ENCODE measurements around the gene LGR6.

Gene LGR6

DNA sequence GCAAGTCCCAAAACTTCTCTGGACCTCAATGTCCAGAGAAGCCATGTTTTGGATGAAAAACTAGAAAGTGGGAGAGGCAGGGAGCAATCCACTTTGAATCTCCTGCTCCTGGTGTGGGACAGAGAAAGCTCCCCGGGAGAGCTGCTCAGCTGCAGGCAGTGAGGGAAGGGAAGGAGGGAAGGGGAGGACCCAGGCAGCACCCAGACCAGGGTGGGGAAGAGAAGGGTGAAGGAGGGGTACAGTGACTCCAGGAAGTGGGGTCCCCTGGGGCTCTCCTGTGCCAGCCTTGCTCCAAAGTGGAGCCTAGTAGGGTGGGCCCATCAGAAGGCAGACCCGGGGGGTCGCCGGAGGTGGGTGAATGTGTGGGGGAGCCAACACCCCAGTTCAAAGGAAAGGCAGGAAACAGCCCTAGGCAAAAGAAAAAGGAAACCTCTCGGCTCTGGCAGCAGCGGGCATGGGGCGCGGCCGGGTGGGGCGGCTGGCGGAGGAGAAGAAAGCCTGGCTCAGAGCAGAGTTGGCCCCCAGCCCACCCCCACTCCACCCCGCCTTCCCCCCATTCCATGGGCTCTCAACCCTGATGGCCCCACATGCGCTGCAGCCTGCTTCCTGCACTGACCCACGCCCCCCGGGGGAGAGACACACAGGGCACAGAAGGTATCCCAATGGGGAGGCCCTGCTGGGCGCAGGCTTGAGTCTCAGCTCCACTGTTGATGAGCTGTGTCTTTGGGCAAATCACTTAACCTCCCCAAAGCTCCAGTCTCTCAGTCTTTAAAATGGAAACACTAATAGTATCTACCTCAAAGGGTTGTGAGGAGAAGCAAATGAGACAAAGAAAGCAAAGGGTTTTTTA, 5.7 kb downstream of the LGR6 start:
- DNase-seq, result no peak

DNA sequence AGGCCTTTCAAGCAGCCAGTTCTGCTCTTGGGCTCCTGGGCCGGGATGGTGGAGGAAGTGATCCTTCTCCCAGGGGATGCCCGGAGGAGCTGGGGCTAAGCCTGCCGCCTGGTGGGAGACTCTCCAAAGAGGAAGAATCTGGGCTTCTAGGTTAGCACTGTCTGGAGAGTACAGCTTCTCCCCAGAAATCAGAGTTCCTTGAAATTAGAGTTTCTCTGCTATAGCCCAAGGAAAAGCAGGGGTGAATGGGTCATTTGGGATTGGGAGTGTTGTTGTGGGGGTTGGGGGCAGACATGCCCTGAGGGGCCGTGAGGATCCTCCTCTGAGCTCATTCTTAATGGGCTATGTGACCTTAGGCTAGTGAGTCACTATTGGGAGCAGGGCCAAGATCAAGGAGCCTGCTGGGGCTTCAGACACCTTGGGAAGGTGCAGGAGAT, 6.5 kb downstream of the LGR6 start:
- DNase-seq, result no peak

DNA sequence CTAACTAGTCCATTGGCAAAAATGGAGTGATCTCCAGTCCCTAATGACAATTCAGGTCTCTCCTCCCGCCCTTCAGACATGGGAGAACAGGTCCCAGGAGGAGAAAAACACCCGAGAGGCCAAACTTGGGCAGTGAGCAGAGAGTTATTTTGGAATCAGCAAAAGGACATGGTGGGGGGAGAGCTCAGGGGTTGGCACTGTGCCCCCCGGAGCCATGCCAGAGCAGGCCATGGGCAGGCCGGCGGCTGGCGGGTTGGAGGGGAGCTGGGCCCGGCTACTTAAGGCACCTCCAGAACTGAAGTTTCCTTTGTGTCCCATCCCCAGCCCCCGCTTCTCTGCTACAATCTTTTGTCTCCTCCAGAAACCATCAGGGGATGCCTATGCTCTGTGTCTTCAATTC, 7.1 kb downstream of the LGR6 start:
- no peak for DNase-seq

DNA sequence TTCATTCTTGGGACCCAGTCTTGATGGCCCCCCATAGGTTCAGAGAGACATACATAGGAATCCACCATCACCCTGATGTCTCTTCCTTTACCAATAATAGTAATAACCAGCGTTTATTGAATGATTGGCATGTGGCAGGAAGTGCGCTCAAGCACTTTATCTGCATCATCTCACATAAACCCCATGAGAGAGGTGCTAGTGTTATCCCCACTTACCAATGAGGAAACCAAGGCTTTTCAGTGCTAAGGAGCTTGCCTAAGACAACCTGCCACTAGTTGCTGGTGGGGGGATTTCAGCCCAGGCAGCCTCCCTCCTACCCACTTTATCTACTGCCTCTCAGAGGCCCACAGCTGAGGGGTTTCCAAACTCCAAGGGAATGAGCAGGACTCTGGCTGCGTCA, 7.7 kb downstream of the LGR6 start:
- no peak for DNase-seq

DNA sequence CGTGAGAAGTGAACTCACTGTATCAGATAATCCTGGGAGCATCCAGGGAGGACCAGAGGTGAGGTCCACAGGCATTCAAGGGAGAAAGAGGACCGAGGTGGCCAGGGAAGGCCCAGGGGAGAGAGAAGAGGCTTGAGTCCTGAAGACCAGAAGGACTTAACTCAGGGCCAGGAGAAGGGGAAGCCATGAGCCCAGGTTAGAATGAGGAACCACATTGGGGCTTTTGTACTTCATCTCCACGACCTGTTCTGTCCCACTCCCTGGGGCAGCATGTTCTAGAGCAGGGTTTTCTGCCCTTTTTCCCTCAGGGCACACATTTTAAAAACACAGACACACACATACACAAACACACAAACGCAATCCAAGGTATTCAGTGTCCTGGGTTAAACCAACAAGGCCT, 8.4 kb downstream of the LGR6 start:
- DNase-seq, result no peak

DNA sequence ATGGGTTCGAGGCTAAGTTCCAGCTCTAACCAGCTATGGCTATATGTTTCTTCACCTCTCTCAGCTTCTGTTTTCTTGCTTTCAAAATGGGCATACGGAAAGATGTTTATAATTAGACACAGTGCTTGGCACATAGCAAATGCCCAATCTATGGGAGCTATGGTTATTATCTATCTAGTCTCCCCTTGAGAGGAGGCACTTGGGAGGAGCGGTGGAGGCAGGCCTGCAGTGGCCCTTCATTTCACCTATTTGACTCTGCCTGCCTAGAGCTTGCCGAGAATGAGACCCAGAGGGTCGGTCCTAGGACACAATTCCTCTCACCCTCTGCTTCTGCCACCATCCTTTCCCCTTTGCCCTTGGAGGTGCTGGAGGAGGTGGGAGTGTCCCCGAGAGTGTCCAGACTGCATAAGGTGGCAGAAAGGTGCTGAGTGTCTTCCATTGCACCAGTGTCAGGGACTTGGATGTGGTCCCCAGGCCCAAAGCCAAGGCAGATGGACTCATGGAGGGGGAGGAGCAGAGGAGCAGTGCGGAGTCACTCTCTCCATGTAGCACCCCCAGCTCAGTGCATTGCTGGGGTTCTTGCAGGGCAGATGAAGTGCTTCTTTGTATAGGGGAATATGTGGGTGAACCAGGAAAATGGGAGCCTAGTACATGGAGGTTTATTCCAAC, 9.0 kb downstream of the LGR6 start:
- no peak for DNase-seq

DNA sequence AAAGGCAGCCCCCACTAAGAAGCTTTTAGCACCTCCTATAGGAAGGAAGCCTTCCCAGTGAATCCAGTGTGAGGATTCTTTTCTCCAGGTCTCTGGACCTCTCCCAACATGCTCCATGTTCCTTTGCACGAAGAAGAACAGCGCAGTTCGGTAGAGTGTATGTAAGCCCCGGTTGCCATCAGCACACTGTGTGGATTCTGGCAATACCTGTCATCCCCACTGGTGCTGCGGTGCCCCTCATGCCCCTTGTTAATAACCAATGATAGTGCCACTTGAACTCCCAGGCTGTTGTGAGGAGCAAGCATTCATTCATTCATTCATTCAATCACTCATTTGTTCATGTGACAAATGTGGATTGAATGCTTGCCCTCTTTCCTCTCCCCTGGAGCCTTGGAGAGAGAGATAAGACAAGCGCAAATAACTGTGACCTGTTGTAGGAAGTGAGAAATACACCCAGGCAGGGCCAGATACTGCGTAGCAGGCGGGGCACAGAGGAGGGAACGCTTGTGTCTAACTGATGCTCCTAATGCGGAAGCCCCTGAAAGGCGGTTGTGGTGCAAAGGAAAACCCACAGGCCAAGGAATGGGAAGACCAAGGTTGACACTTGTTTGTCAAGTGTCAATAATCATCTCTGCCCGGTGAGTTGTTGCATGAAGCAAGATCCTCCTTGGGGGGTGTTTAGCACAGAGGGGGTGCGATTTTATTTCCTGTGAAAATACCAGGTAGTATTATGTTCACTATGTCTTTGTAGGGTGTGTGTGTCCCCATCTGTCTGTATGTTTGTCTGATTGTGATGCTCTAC, 9.8 kb downstream of the LGR6 start:
- DNase-seq, result no peak

DNA sequence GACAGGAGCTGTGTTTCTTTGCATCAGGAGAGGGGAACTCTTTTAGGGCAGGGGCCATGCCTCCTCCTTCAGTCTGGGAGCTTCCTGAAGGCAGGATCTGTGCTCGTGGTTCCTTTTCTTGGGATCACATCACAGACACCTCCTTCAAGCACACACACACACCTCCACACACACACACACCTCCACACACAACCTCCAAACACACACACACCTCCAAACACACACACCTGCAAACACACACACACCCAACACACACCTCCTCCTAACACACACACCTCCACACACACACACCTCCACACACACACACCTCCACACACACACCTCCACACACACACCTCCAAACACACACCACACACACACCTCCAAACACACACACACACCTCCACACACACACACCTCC, 10.5 kb downstream of the LGR6 start:
- no peak for DNase-seq

DNA sequence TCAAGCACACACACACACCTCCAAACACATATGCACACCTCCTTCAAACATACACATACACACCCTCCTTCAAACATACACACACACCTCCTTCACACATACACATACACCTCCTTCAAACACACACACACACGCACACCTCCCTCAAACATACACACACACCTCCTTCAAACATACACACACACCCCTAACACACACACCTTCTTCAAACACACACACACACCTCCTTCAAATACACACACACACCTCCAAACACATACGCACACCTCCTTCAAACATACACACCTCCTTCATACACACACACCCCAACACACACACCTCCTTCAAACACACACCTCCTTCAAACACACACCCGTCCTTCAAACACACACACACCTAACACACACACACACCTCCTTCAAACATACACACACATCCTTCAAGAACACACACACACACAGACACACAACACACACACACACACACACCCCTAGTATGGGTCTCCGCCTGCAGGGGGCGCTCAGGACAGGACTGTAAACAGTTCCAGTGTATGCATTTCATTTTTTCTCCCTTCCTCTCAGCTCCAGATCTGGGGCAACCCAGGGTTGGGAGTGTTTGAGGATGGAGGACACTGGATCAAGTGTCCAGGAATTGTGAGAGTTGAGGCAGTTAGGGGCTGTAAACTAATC, 12.1 kb downstream of the LGR6 start:
- DNase-seq, result no peak

DNA sequence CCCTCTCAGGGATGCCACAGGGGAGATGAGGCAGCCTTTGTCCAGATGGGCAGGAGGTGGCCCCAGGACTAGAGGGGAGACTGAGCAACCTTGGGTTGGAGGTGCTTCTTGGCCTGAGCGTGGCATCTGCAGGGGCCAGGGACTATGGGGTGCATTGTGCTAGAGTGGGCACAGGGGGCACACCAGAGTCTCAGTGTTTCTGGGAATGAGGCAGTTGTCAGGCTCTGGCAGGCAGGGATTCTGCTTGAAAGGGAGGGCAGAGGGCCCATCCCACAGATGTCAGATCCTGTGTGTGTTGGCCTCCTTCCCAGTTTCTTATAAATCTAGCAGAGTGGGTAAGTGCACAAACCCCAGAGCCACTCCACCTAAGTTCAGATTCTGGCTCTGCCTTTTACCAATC, 13.7 kb downstream of the LGR6 start:
- peak; percentile 53 for DNase-seq

DNA sequence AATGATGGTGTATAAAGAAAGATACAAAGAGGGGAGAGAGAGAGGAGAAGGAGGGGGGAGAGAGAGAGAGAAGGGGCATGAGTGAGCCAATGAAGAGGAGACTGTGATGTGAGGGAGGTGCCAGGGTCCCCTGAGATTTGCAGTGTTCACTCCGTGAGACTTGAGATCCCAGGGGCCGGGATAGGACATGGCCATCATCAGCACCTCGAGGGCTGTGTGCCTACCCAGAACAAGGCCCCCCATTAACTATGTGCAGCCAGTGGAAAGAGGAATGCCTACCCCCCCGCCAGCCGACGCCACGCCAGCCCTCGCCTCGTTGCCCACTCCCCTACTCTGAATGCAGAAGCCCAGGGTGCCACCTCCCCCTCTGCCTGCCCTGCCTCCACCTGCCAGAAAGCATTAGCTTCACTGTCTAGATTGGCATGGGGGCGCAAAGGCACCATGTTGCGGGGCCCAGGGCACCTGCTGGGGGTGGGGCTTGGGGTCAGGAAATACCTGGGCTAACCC, 14.8 kb downstream of the LGR6 start:
- no peak for DNase-seq

DNA sequence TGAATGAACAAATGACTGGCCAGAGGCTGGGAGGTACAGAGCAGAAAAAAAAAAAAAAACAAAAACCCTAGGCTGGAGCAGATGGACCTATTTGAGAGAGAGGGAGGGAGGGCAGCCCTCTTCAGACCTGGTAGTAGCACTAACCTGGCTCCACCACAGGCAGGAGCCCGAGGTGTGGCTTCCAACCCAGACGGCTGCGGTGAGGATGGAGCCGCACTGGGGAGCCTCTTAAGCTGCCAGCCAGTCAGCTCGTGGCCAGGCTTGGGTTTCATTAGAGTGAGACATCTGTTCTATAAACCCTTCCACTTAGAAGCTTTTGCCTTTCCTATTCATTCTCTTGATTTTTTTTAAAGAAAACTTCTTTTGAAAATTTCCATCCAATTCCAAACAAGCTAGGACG, 16.8 kb downstream of the LGR6 start:
- DNase-seq, result peak; percentile 53

DNA sequence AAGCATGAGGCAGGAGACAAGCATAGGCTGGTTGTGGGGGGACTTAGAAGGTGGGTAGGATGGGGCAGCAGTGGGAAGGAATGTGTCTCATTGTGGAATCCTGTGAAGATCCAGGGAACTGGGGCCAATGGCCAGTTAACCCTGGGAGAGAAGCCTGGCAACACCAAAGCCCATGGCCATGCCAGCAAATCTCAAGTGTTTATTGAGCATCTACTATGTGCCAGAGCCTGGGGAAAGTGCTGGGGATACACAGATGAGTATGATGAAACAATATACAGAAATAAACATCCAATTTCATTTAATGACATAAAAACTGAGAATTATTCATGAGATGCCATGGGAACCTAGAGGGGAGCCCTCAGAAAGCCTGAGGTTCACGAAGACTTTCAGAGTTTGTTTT, 17.4 kb downstream of the LGR6 start:
- no peak for DNase-seq

DNA sequence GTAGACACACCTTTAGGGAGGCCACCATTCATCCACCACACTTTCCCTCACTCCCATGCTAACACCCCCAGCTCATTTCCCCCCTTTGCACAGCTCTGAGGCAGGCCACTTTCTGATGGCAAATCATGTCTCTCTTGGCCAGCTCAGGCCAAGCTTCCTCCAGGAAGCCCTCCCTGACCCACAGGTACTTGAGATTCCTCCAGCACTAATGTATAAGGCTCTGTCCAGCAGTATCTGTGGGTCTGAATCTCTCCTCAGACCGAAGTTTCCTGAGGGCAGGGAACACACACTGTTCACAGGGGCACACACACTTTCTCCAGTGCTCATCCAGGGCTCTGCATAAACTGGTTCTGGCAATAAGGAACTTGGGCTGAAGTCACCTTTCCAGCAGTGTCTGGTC, 19.2 kb downstream of the LGR6 start:
- no peak for DNase-seq

DNA sequence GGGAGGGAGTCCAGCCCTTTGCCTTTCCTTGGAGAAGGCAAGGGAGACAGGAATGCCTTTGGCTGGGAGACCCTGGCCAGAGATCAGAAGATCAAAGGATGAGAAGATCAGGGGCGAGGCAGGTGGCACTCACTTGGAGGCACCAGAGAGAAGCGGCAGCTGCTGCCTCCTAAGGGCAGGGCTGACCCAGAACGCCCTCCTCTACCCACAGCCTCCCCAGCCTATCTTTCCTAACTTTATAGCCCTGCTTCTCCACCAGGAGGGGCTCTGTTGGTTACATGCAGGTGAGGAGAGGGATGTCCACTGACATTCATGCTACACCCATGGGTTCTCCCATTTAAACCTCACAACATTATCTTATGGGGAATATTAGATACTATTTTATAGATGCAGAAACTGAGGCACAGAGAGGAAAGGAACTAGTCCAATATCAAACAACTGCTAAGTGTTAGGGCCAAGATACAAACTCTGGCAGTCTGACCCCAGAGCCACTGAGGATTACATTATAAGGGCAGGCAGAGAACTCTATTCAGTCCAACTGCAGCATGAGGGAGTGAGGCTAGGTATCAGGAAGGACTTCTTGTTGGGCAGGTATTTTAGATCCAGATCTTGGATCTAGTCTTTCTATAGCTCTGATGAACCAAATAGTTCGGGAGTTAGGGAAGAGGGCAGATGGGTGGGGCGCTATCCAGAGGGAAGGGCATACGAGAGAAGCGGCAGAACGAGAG, 19.9 kb downstream of the LGR6 start:
- no peak for DNase-seq

DNA sequence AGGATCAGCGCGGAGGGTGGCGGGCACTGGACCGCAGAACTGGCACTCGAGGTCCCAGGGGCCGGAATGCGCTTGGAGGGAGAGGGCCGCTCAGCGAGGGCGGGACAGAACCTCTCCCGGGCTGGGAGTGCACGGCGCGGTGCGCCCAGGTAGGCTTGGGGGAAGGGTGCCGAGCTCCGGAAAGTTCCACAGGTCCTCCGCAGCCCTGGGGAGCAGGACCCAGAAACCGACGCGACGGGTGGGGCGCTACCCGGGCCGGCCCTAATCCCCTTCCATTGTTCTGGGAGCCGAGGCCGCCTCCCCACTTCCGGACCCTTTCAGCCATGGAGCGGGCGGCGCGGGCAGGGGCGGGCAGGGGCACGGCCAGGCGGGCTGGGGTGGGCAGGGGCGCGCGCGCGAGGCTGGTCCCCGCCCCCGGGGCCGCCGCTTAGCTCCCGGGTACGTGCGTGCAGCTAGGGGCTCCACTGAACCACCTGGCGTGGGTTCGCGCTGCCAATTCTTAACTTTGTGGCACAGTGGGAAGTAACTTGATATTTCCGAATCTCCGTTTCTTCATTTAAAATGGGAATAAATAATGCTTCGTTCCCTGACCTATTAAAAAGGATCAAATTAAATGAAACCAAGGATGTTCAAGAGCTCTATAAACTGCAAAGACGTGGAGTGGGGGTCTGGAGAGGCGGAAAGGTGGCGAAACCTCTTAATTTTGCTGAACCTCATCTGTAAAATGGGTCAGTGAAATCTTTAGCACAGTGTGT, 20.7 kb downstream of the LGR6 start:
- no peak for DNase-seq

DNA sequence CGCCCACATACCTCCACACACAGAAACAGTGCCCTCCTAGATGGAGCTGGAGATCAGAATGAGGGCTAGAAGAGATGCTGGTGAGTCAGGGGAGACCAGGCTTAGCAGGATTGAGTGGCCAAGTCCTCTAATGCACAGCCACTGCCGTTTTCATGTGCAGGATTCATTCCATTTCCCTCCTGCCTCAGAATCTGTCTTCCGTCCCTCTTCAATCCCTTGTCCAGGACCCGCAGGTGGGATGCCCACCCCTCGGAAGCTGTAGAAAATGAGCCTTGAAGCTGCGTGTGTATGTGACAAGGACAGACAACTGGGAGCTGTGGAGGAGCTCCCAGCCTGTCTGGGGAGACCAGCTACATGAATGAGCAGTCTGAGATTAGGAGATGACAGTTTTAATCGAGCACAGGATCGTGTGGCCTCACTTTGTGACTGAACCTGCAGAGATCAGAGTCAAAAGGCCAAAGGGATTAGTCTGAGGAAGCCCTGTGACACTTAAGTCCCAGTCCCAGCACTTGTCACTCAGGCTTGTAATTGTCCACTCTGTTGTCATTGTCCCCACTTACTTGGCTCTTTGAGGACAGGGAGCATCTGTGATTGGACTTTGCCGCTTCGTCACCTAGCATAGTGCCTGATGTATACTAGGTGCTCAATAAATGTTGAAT, 22.0 kb downstream of the LGR6 start:
- no peak for DNase-seq

DNA sequence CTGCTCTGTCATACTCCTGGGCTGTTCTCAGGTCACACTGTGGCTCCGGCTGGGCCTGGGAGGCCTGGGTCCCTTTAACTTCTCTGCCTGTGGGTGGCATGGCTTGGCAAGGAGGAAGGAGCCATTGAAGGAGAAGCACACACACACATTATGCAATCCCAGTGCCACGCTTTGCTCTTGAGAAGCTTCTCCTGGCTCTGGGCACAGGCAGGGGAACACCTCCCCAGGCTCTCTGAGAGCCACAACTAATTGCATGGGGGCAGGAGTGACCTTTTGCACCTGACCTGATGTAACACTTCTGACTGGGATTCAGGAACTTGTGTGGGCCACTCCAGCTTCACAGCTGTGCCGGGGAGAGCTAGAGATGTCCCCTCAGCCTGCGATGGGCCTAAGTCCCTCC, 23.1 kb downstream of the LGR6 start:
- no peak for DNase-seq

DNA sequence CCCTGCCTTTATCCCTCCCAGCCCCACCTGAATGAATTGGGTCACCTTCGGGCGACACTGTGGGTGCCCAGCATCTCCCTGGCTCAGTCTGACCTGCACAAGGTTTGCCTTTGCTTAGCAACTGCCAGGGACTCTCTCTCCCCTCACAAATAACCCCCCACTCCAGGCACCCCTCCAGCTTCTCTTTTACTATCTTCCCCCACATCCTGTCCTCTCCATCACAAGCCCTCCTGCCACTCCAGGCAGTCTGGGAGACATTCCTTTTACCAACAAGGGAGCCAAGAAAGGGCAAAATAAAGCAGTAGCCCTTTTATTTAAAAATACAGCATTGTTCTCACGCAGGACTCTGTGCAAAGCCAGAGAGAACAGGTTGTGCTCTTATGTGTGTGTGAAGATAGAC, 23.9 kb downstream of the LGR6 start:
- DNase-seq, result no peak

DNA sequence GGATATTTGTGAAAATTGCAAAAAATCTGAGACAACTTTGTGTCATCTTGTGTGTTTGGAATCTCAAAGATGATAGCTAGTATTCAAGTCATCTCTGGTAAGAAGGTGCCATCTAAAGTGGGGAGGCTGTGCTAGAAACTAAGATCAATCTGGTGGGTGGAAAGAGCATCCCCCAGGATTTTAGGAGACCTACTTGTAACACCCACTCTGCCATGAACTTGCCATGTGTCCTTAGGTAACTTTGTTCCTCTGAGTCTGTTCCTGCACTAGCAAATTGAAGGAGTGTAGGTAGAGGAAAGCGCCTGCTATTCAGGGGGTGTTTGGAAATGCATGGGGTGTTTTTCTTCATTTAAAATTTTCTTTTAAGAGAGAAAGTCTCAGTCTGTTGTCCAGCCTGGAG, 24.4 kb downstream of the LGR6 start:
- DNase-seq, result no peak

DNA sequence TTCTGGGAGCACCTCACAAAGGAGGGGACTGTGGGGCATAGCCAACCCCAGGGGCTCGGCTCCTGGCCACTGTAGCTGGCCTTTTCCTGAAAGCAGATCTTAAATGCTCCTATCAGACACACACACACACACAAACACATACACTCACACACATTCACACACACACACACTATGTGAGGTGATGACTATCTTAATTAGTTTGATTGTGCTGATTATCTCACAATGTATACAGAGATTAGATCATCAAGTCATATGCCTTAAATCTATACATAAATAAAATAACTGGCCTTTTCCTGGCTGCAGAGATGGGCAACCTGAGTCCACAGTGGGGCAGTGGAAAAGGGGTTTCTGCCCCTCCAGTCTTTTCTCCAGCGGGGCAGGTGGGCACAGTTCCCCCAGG, 27.1 kb downstream of the LGR6 start:
- DNase-seq, result no peak
